HL-60/S4 (cell line): ENCODE data around the gene UTS2B.
"Not testable (repeated sequence)": the region's sequence is repeated elsewhere in the genome, so short reads cannot be mapped to it uniquely, and the experiment has no call there.

ENCODE experiments used
- in situ Hi-C: fragments of 300-500 bp; cut with MboI; formaldehyde crosslinking; loops from 2 replicates; pipeline ENCODE4 v1.14.3; 2022; ENCODE audit warnings: low sequenced_read_pairs

The UTS2B gene

DNA sequence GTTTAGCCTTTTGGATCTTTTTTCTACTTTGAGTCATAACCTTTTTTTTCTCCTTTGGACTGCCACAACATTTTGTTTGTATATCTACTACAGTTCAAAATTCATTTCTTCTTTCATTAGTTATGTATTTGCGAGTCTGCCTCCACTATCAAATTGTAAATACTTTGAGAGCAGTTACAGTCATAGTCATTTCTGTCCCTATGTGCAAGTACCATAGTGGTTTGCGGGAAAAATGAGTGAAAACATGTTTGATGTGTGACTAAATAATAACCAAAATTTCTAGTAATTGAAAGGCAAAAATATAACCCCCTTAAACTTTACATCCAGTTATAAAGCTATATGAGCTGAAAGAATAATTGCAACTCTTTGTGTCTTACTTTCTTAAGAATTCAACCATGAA lies 46.9 kb downstream of the UTS2B start:
- in situ Hi-C loops, result no loop called here

DNA sequence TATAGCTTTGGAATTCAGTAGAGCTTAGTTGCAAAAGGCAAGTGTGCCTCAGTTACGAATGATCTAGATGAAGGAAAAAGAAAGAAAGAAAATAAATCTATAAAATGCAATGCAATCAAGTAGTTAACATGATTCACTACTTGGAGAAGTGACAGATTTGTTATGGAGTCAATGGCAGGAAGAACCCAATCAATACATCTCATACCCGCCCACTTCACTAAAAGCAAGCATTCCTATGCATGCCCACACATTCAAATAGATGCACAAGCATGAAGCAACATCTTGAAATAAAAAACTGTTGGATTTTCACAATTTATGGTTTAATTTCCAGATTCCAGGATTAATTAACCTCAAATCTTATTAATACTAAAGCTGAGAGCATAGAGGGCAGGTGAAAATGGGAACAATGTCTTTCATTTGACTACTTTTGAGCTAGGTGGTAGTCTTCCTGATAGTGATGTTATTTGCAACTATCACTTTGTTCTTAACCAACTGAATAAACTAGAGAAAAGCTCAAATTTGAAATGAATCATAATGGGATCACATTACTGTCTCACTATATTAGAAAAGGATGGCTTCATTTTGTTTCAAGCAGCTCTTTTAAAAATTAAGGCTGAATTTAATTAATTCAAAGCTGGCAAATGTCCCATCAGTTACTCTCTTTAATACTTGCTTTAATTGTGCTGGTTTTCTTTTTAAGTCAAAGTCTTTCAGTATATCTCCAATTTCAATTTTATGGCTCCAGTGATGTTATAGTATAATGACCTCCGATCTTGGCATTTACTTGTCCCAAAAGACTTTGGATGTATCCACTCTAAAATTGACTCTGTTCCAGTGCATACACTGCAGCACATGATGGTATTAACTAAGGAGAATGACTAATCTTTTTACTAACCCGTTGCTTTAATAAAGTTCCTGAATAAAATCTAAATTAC lies 47.8 kb downstream of the UTS2B start:
- in situ Hi-C loops, result no loop called here

DNA sequence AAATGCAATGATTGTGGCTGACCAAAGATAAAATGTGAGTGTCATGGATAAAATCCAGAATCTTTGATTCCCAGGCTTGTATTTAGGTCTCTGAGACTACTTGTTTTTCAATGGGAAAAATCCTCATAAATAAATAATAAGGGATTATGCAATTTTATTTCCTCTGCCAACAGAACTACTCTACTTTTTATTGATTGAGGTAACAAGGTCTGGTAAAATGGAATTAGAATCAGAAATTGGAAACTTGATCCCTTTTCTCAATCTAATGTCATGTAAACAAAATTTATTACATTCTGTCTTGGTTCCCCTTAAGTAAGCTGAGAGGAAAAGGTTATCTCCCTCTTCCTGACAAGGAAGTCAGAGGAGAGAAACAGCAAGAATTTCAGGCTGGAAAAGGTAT lies 49.4 kb downstream of the UTS2B start:
- in situ Hi-C loops, result no loop called here

DNA sequence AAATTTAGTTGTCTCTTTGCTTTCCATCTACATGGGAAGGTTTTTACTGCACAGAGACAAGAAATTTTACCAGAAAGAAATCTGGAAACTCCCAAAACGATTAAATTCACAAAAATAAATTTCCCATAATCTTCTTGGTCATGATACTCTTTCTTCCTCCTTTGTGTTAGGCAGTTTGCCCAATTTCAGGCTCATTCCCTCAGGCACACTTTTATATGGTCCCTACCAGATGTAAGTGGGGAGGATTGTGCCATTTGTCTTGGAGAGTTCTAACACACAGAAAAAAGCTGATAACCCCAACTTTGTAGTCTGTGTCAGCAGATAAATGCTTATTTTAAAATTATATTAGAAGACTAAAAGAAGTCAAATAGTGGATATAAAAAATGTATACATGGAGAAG lies 50.2 kb downstream of the UTS2B start:
- in situ Hi-C loops, result no loop called here

DNA sequence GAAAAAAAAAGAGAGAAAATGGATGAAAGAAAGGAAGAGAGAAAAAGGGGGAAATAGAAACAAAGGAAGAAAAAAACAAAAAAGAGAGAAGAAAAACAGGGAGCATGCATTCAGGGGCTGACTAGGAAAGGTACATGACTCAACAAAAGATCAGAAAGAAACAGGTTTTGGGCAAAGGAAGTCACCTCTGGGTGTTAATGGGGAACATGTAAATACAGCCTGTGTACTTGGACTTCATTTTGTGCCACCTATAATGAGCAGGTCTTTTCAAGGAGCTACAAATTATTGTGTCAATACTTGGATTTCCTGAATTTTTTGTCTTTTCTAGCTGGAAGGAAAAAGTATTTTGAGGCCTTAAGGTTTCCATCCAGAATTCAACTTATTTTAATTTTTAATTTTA lies 54.6 kb downstream of the UTS2B start:
- in situ Hi-C loops, result no loop called here

DNA sequence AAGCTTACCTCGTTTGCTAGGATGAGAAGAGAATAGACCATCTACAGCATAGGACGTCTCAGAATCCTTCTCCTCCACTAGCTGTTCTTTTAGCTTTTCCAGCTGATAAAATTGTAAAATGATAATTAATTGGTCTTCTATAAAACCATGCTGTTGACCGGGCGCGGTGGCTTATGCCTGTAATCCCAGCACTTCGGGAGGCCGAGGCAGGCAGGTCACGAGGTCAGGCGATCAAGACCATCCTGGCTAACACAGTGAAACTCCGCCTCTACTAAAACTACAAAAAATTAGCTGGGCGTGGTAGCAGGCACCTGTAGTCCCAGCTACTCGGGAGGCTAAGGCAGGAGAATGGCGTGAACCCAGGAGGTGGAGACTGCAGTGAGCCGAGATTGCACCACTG lies 55.1 kb downstream of the UTS2B start:
- in situ Hi-C loops, result not testable (repeated sequence)

DNA sequence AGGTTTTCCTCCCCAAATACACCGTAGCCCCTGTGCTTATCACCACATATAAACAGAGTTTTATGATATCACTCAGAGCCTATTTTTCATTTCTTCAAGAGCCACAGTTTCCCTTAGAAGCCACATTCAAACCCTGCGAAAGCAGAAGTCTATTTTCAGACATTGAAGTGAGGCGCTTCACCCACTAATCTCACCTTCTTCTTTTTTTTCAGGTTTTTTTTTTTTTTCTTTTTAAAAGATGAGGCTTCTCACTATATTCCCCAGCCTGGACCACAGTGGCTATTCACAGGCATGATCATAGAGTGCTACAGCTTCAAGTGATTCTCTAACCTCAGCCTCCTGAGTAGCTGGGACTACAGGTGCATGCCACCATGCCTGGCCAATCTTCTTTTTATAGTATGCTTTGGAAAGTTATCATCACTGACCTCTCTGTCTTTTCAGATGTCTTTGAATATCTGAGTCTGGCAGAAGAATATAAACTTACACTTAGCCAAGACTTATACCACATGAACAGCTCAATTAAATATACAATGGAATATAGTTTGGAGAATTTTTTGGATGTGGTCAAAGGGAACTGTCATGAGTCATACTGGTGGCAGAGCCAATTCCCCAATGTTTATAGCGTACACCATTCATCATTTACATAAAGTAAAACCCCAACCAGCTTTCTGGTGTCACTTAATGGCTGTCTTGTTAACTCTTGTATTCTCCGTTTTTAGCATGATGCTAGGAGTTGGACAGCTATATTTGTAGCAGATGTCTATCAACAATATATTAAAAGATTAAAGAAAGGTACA lies 60.8 kb downstream of the UTS2B start:
- in situ Hi-C loops, result no loop called here

DNA sequence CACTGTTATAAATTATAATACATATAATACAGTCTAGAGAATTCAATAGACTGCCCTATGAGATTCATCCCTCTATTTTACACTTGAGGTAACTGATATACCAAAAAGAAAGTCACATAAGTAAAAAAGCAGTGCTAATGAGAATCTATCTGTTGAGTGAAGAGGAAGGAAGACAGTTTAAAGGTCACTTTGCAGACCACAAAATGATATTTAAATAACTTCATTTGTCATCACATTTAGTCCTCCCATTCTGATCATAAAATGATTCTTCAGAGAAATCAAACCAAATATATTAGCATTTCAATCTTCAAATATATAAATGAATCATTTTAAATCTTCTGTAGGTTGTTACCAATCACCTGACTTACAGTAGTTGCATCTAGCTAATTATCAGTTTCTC lies 61.6 kb downstream of the UTS2B start:
- in situ Hi-C loops, result no loop called here

DNA sequence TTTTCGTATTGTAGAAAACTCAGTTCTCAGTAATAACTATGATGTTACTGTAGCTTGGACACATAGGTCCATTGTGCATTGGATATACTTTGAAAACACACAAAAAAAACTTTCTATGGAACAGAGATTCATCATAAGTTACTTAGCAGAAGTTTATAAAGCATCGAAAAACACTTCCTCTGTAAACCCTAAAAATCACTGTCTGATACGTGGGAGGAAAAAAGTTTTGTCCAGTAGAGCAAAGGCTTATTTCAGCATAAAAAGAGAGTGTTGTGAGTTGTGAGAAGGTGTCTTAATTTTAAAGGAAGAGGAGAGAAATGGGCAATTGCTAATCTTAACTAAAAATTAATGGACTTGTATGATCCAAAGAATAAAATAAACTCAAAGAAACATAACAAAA lies 66.5 kb downstream of the UTS2B start:
- in situ Hi-C loops, result no loop called here

DNA sequence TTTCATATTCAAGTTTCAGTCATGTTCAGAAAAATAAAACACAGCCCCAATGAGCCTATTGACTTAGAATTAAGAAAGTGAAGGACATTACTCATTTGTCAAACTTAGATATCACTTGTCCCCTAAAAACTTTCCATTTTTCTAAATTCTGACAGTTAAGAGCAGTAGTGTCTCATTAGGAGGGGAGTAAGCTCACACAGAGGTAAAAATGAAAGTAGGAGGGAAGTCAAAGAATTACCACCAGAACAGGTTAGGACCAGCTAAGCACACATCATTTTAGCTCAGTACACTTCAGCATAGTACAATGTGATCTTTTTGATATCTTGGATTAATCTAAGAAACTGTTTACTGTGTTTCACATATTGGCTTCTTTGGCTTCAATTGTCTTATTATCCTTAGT lies 67.0 kb downstream of the UTS2B start:
- in situ Hi-C loops, result no loop called here

DNA sequence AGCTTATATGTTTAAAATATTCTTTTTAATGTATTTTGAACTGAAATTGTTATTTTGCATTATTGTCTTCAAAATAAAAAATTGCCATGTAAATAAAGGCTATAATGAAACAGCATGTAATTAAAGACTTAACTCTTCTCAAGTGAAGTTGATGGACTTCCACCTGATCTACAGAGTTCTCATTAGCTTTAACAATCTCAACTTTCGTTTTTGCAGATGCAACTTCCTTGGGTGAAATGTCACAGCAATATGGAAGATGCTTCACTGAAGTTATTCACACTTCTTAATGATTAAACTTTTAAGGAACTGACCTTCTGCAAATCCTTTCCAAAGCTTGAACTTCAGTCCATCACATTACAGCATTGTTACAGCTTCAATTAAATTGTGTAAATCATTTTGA lies 67.7 kb downstream of the UTS2B start:
- in situ Hi-C loops, result no loop called here

DNA sequence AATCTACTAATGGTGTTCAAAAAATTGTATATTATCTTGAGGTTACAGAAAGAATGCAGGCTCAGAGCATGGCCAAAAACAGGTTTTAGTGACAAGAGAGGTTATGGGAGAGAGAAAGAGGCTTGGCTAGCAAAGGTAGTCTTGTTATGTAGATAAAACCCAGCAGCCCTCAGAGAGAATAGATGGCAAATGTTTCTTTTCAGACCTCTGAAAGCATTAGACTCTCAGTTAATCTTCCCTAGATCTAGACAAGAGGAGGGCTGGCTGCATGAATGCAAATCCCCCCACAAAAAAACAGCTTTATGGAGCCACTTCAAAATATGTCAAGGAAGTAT lies 69.1 kb downstream of the UTS2B start:
- in situ Hi-C loops, result no loop called here

DNA sequence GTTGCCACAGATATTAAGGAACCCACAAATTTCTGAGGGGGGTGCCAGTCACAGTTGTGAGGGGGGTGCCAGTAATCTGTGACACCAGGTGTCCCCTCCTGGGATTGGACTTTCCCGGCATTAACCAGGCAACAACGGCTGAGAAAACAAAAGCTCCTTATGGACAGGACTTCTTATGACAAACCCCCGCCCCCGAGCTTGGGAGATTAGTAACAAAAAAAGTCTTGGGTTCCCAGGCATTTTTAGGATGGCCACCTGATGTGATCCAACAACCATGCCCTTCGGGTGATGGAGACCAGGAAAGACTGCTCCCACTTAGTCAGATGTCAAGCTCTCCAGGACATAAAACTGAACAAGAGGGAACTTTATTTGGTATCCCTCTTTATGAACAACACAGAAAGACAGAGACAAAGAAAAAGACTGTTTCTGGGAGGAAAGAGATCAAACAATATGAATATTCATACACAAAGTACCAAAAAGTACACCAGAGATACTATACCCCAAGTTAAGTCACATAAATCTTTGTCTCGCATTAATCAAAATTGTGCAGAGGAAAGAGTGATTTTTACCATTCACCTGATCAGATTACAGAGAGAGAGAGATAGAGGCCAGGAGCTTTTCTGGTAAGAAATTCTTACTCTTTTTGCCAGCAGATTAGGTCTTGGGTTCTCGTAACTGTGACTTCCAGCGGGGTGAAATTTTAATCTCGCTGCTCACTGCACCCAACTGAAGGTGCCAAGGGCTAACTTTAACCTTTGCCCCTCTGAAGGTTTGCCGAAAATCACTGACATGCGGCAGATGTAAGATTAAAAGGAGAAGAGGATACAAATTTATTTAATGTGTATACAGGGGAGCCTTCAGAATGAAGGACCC lies 69.7 kb downstream of the UTS2B start:
- in situ Hi-C loops, result no loop called here

DNA sequence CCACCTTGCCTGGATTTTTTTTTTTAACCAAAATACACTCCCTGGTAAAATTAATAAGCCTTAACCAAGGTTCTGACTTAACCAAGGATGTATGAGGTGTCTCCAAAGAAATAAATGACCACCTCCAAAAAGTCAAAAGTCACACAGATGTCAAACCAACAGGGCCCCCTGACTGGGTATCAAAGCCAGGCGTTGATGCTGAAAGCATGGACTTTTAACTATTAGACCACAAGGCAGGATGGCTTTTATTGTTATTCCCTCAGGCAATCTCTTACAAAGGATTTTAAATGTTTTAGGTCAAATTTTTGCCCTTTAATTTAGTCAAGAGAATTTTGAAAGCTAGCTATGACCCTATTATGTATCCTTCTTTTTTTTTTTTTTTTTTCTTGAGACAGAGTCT lies 70.8 kb downstream of the UTS2B start:
- in situ Hi-C loops, result no loop called here

DNA sequence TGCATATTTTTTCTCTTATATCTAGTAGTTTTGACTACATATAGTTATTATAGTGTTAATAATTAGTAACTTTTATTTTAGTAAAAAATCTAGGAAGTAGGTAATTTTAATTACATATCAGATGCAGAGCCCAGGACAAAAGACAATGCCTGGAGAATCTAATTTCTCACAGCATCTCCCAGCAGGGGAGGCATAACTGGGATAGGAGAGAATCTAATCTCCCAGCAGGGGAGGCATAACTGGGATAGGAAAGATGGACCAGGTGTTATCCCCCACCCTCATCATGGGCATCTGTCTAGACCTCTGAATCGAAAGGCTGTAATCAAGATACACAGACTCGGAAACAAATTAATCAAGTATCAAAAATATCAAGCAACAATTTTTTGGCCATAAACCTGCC lies 73.0 kb downstream of the UTS2B start:
- in situ Hi-C loops, result no loop called here

DNA sequence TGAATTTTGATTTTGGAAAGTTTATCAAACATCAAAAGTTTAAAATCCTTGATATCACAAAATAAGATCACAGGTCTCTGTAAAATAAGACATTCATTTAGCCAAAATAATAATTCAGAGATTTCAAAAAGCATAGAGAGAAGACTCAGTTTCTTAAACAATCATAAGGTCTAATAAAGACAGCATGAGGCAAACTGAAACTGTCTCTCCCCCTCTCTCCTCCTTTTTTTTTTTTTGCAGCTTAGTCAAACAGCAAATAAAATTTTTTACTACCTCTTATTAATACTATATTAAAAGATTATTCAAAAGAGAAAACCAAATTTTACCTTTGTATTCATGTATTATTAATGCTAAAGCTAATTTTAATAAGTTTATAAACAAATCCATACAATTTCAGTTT lies 73.9 kb downstream of the UTS2B start:
- in situ Hi-C loops, result no loop called here

DNA sequence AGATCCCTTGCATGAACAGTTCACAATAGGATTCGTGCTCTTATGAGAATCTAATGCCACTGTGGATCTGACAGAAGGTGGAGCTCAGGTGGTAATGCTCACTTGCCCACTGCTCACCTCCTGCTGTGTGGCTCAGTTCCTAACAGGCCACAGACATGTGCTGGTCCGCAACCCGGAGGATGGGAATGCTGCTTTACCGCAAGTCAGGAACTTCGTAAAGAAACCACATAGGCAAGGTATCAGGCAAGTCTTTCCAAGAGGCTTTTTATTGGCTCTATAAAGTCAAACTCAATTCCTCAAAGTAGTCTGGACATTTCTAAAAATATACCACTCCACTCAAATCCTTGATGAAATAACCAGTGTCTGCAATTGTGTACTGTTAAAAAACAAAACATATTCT lies 75.2 kb downstream of the UTS2B start:
- in situ Hi-C loops, result no loop called here

DNA sequence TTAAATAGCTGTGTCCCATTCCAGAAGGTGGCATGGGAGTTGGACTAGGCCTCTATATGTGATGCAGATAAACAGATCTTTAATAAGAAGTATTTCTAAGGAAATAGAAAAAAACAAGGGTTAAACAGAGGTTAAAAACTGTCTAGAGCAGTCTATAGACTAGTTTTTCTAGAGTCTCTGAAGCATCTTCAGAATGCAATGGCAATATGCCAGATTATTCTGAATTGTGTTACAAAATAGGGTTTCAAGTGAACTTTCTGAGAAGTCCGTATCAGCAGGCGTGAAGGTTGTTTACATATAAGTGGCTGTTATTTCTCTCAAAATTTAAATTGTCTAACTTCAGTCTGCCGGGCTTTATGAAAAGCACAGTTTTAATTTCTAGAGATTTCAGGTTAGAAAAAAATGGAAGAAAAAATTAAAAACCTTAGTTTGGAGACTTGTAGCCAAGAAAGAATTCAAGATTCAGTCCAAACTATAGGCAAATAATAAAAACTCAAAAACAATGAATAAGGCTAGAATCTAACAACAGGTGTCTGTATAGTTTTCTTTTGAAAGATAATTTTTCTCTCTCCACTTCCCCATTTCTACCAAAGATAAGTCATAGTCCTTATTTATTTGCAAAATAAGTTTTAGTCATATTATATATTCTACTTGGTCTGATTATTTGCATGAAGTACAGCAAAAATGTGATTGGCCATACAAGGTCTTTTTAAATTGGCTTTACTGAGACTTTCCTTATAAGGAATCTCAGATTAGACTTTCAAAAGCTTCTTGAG lies 76.0 kb downstream of the UTS2B start:
- in situ Hi-C loops, result no loop called here

DNA sequence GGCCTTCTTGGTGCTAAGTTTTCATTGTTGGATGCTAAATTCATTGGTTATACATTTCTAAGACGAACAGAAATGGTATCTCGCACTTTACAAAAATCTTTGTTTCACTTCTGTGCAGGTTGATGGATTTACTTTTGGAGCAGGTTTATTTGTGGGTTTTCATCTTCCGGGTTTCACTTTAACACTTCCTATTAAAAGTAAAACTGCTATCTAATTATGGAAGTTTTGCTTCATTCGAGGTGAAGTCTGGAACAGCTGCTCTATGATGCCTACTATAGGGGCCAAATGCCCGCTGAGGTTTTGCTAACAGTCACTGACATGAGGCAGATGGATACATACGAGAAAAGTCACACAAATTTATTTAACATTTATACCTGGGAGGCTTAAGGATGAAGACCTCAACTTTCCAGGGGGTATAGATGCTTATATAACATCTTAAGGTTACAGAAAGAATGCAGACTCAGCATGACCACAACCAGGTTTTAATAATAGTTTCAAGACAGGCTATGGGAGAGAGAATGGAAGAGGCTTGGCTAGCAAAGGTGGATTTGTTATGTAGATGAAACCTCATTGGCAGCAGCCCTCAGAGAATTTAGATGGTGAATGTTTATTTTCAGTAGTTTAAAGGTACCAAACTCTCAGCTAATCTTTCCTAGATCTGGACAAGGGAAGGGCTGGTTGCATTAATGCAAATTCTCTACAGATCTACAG lies 77.1 kb downstream of the UTS2B start:
- in situ Hi-C loops, result no loop called here

DNA sequence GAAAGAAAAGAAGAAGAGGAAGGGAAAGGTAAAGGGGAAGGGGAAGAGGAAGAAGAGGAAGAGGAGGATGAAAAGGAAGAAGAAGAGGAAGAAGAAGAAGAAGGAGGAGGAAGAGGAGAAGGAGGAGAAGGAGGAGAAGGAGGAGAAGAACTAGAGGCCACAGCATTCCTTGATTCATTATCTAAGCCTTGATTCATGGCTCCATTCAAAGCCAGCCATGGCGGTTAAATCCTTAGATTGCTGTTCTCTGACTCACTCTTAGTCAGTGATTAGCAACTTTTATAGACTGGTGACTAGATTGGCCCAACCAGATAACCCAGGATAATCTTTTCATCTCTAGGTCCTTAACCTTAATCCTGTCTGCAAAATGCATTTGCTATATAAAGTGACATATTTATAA lies 83.7 kb downstream of the UTS2B start:
- in situ Hi-C loops, result no loop called here
